HG02840 (cell line): ENCODE results near the gene MAPK8IP1.

Experiments
- ATAC-seq: cut with Tn5 transposase; IDR thresholded peaks from one replicate; pipeline ENCODE4 v1.9.1; 2021; ENCODE audit warnings: mild to moderate bottlenecking, moderate library complexity, moderate number of reproducible peaks; ENCODE audit not compliant: unreplicated experiment, low FRiP score

The MAPK8IP1 gene

GRCh38 chr11:45924036-45924915, 38.8 kb downstream of the MAPK8IP1 start:
- ATAC-seq, result no peak

- no peak for ATAC-seq
Measured at GRCh38 chr11:45924927-45925326, 39.5 kb downstream of the MAPK8IP1 start.

- ATAC-seq, result no peak
Measured at GRCh38 chr11:45925550-45925949, 40.1 kb downstream of the MAPK8IP1 start.

GRCh38 chr11:45926001-45926401, 40.5 kb downstream of the MAPK8IP1 start:
- no peak for ATAC-seq

GRCh38 chr11:45926536-45927331, 41.3 kb downstream of the MAPK8IP1 start:
- ATAC-seq, result no peak

- ATAC-seq, result no peak
Measured at GRCh38 chr11:45927332-45927683, 41.9 kb downstream of the MAPK8IP1 start.

GRCh38 chr11:45927684-45928413, 42.4 kb downstream of the MAPK8IP1 start:
- ATAC-seq, result no peak

GRCh38 chr11:45928535-45929215, 43.2 kb downstream of the MAPK8IP1 start:
- no peak for ATAC-seq

- peak; percentile 15 for ATAC-seq
Measured at GRCh38 chr11:45929486-45930030, 44.1 kb downstream of the MAPK8IP1 start.

GRCh38 chr11:45930031-45930794, 44.8 kb downstream of the MAPK8IP1 start:
- ATAC-seq, result peak; percentile 93

GRCh38 chr11:45930951-45931570, 45.6 kb downstream of the MAPK8IP1 start:
- no peak for ATAC-seq

- no peak for ATAC-seq
Measured at GRCh38 chr11:45931739-45932138, 46.3 kb downstream of the MAPK8IP1 start.

GRCh38 chr11:45932217-45932616, 46.8 kb downstream of the MAPK8IP1 start:
- no peak for ATAC-seq

- no peak for ATAC-seq
Measured at GRCh38 chr11:45933131-45933831, 47.8 kb downstream of the MAPK8IP1 start.

GRCh38 chr11:45933846-45934579, 48.6 kb downstream of the MAPK8IP1 start:
- no peak for ATAC-seq

GRCh38 chr11:45934580-45935318, 49.3 kb downstream of the MAPK8IP1 start:
- no peak for ATAC-seq
